Activated CD8-positive, alpha-beta T cell treated with anti-CD3 and anti-CD28 coated beads for 36 hours (primary cell): ENCODE results near the gene ASTN1. TPM values are rescaled to one million over a fixed set of nuclear protein-coding genes. Genes with fewer than 3 reads are reported as not detected.

ENCODE experiments used
- ATAC-seq: fragments of 200-7000 bp; cut with Tn5 transposase; one replicate; pipeline ENCODE4 v1.10.0; 2021; ENCODE audit warnings: mild to moderate bottlenecking, moderate library complexity
- CTCF ChIA-PET: fragments of 350-600 bp; sonication (Branson Sonifier 250); formaldehyde crosslinking; loops from one replicate; lab custom pipeline; 2021; ENCODE audit warnings: antibody characterized with exemption; lab: Charles Lee
- POLR2A ChIA-PET: fragments of 350-600 bp; sonication (Branson Sonifier 250); formaldehyde crosslinking; loops from one replicate; lab custom pipeline; 2021; ENCODE audit warnings: antibody characterized with exemption; lab: Charles Lee
- DNase-seq: peaks from one replicate; pipeline ENCODE4 v3.0.0-alpha.2; 2020
- H3K27ac Mint-ChIP-seq: one replicate; pipeline ENCODE4 v1.8.0; 2021; ENCODE audit warnings: mild to moderate bottlenecking, mixed read lengths
- H3K27me3 Mint-ChIP-seq: one replicate; pipeline ENCODE4 v1.8.0; 2021; ENCODE audit warnings: mixed read lengths
- H3K36me3 Mint-ChIP-seq: one replicate; pipeline ENCODE4 v1.8.0; 2021; ENCODE audit warnings: low read depth, mixed read lengths
- H3K4me1 Mint-ChIP-seq: one replicate; pipeline ENCODE4 v1.8.0; 2021; ENCODE audit warnings: low read depth, mixed read lengths
- H3K4me3 Mint-ChIP-seq: one replicate; pipeline ENCODE4 v1.8.0; 2021; ENCODE audit warnings: mild to moderate bottlenecking, moderate library complexity, mixed read lengths
- H3K9me3 Mint-ChIP-seq: one replicate; pipeline ENCODE4 v1.8.0; 2021; ENCODE audit warnings: mixed read lengths
- CTCF ChIP-seq: fragments of 200-600 bp; IDR thresholded peaks from one replicate; pipeline ENCODE4 v1.8.0; 2022; ENCODE audit warnings: antibody characterized with exemption, mild to moderate bottlenecking
- intact Hi-C: fragments of 100-400 bp; cut with micrococcal nuclease; formaldehyde crosslinking; loops from one replicate; pipeline ENCODE4 v1.10.0; 2022
- total RNA-seq, 2 experiments: library from RNA; stranded (reverse); gene quantifications; one replicate each; pipeline ENCODE4 v1.2.3, GENCODE V29; 2021

The ASTN1 gene
- total RNA-seq, 2 experiments from 2014 or later: not detected

GRCh38 chr1:177044390-177044789 is 120.1 kb downstream of the ASTN1 start:
- POLR2A ChIA-PET: no interaction called here
- Mint-ChIP-seq H3K4me1 (no peaks in the 10 kb centered on the region), H3K27ac (no peak overlapping the region), H3K4me3 (no peak overlapping the region), H3K36me3 (no peaks in the 10 kb centered on the region), H3K9me3 (no peaks in the 10 kb centered on the region), H3K27me3 (peaks cover 4% of the 10 kb centered on the region)
- no peak for DNase-seq
- CTCF ChIA-PET: no interaction called here
- TF ChIP-seq CTCF: no peak
- intact Hi-C loops: no loop called here
- no peak for ATAC-seq

- intact Hi-C loops: no loop called here
- H3K27ac Mint-ChIP-seq: no peak overlapping the region
- H3K4me1 Mint-ChIP-seq: no peaks in the 10 kb centered on the region
- POLR2A ChIA-PET: no interaction called here
- no peak for TF ChIP-seq CTCF
- ATAC-seq (no peak), DNase-seq (no peak)
- H3K27me3 Mint-ChIP-seq: peaks cover 4% of the 10 kb centered on the region
- no peaks in the 10 kb centered on the region for H3K9me3 Mint-ChIP-seq
- H3K36me3 Mint-ChIP-seq: no peaks in the 10 kb centered on the region
- H3K4me3 Mint-ChIP-seq: no peak overlapping the region
- CTCF ChIA-PET: no interaction called here
Measured at GRCh38 chr1:177043597-177043996, 120.9 kb downstream of the ASTN1 start.

- intact Hi-C loops: no loop called here
- Mint-ChIP-seq H3K27ac (no peak overlapping the region), H3K27me3 (no peaks in the 10 kb centered on the region), H3K9me3 (no peaks in the 10 kb centered on the region), H3K4me3 (no peak overlapping the region), H3K36me3 (no peaks in the 10 kb centered on the region), H3K4me1 (no peaks in the 10 kb centered on the region)
- CTCF ChIA-PET: no interaction called here
- TF ChIP-seq CTCF: no peak
- no peak for ATAC-seq
- POLR2A ChIA-PET: no interaction called here
- DNase-seq: no peak
Measured at GRCh38 chr1:177035586-177035985, 128.9 kb downstream of the ASTN1 start.

- Mint-ChIP-seq H3K4me1 (no peaks in the 10 kb centered on the region), H3K9me3 (no peaks in the 10 kb centered on the region), H3K4me3 (no peak overlapping the region), H3K36me3 (no peaks in the 10 kb centered on the region), H3K27me3 (no peaks in the 10 kb centered on the region), H3K27ac (no peak overlapping the region)
- TF ChIP-seq CTCF: no peak
- intact Hi-C loops: no loop called here
- ChIA-PET CTCF (no interaction called here), POLR2A (no interaction called here)
- DNase-seq: no peak
- no peak for ATAC-seq
Measured at GRCh38 chr1:177033628-177034027, 130.9 kb downstream of the ASTN1 start.

GRCh38 chr1:177032434-177032833 is 132.1 kb downstream of the ASTN1 start:
- H3K36me3 Mint-ChIP-seq: no peaks in the 10 kb centered on the region
- CTCF ChIA-PET: no interaction called here
- DNase-seq (no peak), ATAC-seq (no peak)
- POLR2A ChIA-PET: interaction anchor here (0.6 kb wide), 1 partner anchor 211 kb away, joined by 3 read pairs; no protein-coding TSS in a partner anchor
- H3K27ac Mint-ChIP-seq: no peak overlapping the region
- H3K4me3 Mint-ChIP-seq: no peak overlapping the region
- no peaks in the 10 kb centered on the region for H3K27me3 Mint-ChIP-seq
- no peaks in the 10 kb centered on the region for H3K4me1 Mint-ChIP-seq
- H3K9me3 Mint-ChIP-seq: peaks cover 2% of the 10 kb centered on the region
- intact Hi-C loops: no loop called here
- TF ChIP-seq CTCF: no peak
